ENCODE measurements around the gene MYH14.

- no peak for TF ChIP-seq NFIC (IDR thresholded peaks at IDR 0.05; ENCODE audit: low read depth, low read length)
- no peak for TF ChIP-seq EP300 (IDR thresholded peaks at IDR 0.05; ENCODE audit: borderline replicate concordance in 1 of 2, control insufficient read depth in 1 of 2, low read depth in 2 of 2, low read length in 2 of 2)
- no peak for TF ChIP-seq CTCF (IDR thresholded peaks at IDR 0.05 in 2 of 3, conservative IDR thresholded peaks at IDR 0.05 in 1 of 3; ENCODE audit: control insufficient read depth in 2 of 3, extremely low read depth in 1 of 3, insufficient read depth in 1 of 3, low read depth in 3 of 3, low read length in 3 of 3)
- no peak for TF ChIP-seq POLR2AphosphoS5 (IDR thresholded peaks at IDR 0.05; ENCODE audit: low read length)
- no peak for TF ChIP-seq RBBP5 (conservative IDR thresholded peaks at IDR 0.05)
- TF ChIP-seq IRF3 (IDR thresholded peaks at IDR 0.05) = no peak
- no peak for TF ChIP-seq NFYB (IDR thresholded peaks at IDR 0.05; ENCODE audit: insufficient read depth, low read depth, low read length)
- no peak for TF ChIP-seq HDGF (IDR thresholded peaks at IDR 0.05)
- TF ChIP-seq FOS (IDR thresholded peaks at IDR 0.05; ENCODE audit: borderline replicate concordance, extremely low read depth, insufficient read length) = no peak
- TF ChIP-seq TCF12 (IDR thresholded peaks at IDR 0.05; ENCODE audit: low read depth, low read length) = no peak
- TF ChIP-seq POLR2AphosphoS2 (IDR thresholded peaks at IDR 0.05; ENCODE audit: low read depth, low read length) = no peak
- TF ChIP-seq RAD21 (IDR thresholded peaks at IDR 0.05; ENCODE audit: insufficient read depth, low read depth, low read length) = no peak
- no peak for TF ChIP-seq RCOR1 (conservative IDR thresholded peaks at IDR 0.05; ENCODE audit: low read depth, low read length)
These were observed 10.5 kb downstream of the MYH14 start for GRCh38 chr19:50213925-50214324.

Measured in GM12878 (cell line).